ENCODE measurements around the gene GKN1.
"Not testable (repeated sequence)": the region's sequence is repeated elsewhere in the genome, so short reads cannot be mapped to it uniquely, and the experiment has no call there.

The GKN1 gene

DNA sequence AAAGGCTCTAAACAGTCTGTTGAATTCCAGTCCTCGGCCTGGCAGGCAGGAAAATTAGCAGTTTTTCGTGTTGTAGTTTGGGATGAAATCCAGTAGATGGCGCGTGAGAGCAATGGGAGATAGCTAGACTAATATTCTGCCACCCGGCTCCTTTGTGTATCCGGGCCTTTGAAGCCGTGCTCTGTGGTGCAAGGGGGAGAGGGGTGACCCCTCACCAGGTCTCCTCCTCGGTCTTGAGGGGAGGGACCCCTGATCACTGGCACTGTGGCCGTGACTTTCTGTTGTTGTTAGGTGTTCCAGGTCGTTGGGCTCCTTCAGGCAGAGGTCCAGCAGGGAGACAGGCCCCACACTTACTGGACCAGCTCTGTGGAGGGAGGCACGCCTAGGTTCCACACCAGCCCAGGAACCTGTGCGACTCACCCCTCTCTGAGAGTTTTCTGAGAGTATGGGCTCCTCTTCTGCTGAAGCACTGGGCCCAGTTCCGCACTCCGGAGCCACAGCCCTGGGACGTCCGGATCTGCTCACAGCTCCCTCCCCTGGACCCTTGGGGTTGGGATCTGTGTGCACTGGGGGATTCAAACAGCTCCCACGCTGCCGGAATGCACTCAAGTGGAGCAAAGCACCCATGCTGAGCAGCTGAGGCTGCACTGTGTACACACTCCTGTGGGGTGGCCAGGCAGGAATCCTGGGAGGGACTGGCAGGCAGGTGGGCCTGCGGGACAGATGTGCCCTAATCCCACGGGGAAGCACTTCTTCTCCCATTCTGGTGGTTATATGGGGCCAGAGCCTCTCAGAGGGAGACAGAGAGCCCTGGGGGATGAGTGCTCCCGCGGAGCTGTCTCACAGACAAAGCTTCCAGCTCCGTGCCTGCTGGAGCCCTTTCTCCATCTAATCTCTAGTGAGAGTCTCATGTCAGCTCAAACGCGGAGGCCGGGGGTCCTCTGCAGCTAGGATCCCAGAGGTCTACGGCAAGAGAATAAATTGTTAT is 30.6 kb upstream of the GKN1 start:
- no peak overlapping the region for H3K4me3 ChIP-seq (ENCODE audit: low read length)
- TF ChIP-seq ZNF274 (IDR thresholded peaks at IDR 0.05; ENCODE audit: low read depth, low read length): no peak

DNA sequence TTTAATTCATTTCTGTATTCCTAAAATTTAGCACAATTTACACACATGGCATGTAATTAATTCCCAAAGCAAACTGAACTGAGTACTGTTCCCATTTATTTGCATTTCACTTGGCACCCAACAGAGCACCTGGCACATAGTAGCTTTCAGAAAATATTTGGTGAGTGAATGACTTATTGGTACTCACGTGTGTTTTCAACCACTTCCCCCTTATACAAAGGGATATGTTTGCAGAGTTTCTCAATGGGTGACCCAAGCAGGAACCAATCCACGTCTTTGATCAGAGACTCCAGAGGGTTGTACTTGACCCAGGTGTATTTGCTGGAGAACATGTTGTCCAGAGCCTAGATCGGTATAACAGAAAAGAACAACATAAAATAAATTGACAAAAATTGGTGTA is 28.3 kb upstream of the GKN1 start:
- TF ChIP-seq ZNF274 (IDR thresholded peaks at IDR 0.05; ENCODE audit: low read depth, low read length): no peak
- no peak overlapping the region for H3K4me3 ChIP-seq (ENCODE audit: low read length)

DNA sequence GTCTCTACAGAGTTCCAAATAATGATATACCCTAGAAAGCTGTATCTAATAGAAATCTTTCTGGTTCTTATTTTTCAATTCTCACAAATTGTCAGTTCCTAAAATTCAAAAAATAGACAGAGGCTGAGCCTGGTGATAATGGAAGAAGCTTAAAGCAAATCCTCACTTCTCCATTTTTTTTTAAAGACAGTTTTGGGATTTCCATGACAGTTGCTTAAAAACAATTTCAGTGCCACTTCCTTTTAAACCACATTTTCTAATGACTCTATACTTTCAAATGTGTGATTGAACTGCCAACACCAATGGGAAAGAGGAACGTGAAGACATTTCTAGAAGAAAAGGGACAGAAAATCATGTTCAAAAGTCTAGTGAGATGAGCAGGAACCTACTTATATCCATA is 25.7 kb upstream of the GKN1 start:
- TF ChIP-seq ZNF274 (IDR thresholded peaks at IDR 0.05; ENCODE audit: low read depth, low read length): no peak
- no peak overlapping the region for H3K4me3 ChIP-seq (ENCODE audit: low read length)

DNA sequence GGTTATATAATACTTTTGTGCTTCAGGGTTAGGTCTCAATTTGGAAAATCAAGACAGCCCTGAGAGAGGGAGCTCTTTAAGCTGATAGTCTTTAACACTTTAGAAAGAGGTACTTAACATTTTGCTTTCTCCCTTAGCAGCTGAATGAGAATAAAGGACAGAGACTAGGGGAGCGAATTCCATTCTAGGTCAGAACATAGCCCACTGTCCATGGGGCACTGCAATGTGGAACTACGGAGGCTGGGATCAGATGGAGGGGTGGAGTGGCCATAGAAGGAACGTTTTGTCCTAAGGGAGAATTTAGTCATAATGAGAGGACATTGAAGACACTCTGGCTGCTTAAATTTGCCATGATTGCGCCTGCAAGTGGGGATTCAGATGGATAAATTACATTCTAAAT is 22.5 kb upstream of the GKN1 start:
- H3K4me3 ChIP-seq (ENCODE audit: low read length): no peak overlapping the region
- no peak for TF ChIP-seq ZNF274 (IDR thresholded peaks at IDR 0.05; ENCODE audit: low read depth, low read length)

DNA sequence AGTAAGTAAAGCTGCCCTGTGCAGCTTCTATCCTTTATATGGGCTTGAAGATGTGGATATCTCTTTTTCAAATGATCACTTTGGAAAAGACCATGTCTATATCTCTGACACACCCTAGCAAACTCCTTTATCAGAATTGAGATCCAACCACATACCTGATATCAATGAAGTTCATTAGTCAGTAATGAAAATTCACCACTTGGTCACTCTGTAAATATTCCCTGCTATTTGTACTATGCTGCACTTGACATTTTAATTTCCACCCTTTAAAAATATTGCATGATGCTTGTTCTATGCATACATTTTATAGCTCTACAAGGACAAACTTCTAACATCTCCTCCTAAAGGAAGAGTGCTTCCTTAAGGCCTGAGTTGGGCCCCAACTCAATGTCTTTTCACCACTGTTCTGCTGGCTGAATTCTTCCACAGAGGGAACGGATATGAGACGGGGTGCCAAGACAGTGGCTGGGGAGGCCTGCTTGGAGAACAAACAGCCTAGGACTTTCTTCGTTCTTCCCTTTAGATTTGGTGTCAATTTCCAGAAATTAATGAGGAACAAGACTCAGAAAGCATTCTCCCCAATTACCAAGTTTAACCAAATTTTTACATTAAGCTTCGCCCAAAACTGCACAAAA is 21.4 kb upstream of the GKN1 start, which contains the start of gene GKN2:
Gene GKN2 (minus strand): TSS at position 7 of the 635 bp plus-strand sequence. CDS start 32 bp downstream, outside the sequence.
- no peak within 1 kb of the TSS for H3K4me3 ChIP-seq (ENCODE audit: low read length)
- TF ChIP-seq ZNF274 (IDR thresholded peaks at IDR 0.05; ENCODE audit: low read depth, low read length): no peak

DNA sequence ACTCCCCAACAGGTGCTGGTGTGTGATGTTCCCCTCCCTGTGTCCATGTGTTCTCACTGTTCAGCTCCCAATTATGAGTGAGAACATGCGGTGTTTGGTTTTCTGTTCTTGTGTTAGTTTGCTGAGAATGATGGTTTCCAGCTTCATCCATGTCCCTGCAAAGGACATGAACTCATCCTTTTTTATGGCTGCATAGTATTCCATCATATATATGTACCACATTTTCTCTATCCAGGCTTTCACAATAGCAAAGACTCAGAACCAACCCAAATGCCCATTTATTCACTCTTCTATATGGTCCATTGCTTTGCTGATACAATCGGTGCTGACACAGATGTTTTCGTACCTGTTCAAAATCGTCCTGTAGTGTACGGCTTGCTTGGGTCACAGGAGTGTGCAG is 19.0 kb upstream of the GKN1 start:
- not testable (repeated sequence) for H3K4me3 ChIP-seq (ENCODE audit: low read length)

DNA sequence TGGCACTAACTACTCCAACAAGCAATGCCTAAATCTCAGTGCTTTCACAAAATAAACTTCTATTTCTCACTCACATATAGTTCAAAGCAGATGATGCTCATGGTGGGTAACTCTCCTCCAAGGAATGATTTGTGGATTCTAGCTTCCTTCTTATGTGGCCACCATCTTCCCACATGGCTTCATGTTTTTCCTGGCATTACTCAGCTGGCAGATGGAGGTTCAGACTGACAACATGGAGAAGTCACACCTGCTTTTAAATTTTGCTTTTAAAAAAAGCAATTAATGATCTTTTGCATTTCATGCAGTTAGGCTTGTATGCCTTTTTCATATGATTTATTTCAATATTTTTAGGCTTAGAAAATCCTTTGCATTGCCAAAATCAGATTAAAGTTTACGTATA is 15.4 kb upstream of the GKN1 start:
- H3K4me3 ChIP-seq (ENCODE audit: low read length): no peak overlapping the region
- TF ChIP-seq ZNF274 (IDR thresholded peaks at IDR 0.05; ENCODE audit: low read depth, low read length): no peak

DNA sequence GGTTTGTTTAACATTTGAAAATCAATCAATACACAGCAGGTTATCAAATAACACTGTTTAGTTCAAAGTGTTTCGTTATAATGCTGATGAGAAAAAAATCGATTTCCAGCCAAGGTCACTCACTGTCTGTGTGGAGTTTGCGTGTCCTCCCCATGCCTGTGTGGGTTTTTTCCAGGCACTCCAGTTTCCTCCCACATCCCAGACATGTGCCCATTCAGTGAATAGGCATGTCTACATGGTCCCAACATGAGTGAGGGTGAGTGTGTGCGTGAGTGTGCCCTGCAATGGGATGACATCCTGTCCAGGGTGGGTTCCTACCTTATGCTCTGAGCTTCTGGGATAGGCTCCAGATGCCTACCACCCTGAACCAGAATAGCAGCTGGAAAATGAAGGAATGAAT is 13.1 kb upstream of the GKN1 start:
- H3K4me3 ChIP-seq (ENCODE audit: low read length): no peak overlapping the region

DNA sequence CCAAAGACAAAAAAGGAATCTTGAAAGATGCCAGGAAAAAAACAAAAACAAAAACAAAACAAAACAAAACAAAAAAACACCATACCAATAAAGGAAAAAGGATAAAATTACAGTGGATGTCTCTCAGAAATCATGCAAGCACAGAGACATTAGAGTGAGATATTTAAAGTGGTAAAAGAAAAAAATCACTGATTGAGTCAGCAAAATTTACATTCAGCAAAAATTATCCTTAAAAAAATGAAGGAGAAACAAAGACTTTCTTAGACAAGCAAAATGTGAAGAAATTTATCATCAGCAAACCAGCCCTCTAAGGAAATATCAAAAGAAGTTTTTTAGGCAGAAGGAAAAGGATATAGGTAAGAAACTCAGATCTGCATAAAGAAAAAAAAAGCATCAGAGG is 10.2 kb upstream of the GKN1 start:
- H3K4me3 ChIP-seq (ENCODE audit: low read length): no peak overlapping the region
- no peak for TF ChIP-seq ZNF274 (IDR thresholded peaks at IDR 0.05; ENCODE audit: low read depth, low read length)

More for the DNA sequence above, 13.1 kb upstream of the GKN1 start:
- no peak for TF ChIP-seq ZNF274 (IDR thresholded peaks at IDR 0.05; ENCODE audit: low read depth, low read length)

DNA sequence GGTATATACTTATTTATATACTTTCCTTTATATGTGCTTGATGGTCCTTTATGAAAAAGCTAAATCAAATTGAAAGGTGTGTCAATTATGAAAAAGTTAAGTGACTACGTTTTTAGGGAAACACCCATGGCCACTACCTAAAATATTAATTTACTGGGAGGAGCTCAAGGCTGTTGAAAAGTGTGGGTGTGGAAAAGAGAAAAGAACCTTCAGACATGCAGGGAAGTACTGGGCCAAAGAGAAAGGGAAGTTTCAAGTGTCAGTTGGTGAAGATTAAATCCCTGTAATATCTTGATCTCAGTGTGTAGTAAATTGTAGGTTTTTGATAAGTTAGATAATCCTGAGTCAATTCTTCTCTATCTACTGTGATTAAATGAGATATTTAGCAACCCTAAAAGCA is 6.2 kb upstream of the GKN1 start:
- H3K4me3 ChIP-seq (ENCODE audit: low read length): no peak overlapping the region
- TF ChIP-seq ZNF274 (IDR thresholded peaks at IDR 0.05; ENCODE audit: low read depth, low read length): no peak

DNA sequence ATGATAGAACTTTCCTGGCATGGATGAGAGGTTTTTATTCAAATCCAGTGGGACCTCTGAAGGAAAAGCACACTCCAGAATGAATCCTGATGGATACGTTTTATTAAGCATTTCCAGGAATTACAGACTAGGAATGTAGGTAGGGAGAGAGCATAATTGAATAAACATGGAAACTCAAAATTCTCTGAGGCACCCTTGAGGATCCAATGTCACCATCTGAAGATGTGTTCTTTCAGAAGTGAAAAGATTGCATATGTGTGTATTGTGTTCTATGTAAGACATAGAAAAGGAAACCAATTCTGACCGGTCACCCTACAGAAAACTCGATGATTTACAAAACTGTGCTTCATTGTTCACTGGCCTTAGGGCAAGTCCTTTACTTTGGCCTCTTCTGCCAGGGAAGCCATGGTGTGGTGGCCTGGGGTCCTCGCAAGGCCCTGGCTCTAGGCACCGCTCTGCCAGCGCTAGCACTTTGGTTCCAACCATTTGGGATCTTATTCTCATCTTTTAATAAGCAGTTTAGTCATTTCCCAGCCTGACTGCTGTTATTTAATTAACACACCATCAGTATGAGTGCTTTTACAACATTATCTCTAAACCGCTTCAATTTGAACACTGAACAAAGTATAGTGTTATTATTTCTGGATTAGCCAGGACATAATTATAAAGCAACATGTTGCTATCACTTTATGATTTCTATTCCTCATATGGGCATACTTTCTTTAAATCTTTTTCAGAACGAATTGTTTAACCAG is 4.5 kb upstream of the GKN1 start:
- TF ChIP-seq ZNF274 (IDR thresholded peaks at IDR 0.05; ENCODE audit: low read depth, low read length): no peak
- no peak overlapping the region for H3K4me3 ChIP-seq (ENCODE audit: low read length)

DNA sequence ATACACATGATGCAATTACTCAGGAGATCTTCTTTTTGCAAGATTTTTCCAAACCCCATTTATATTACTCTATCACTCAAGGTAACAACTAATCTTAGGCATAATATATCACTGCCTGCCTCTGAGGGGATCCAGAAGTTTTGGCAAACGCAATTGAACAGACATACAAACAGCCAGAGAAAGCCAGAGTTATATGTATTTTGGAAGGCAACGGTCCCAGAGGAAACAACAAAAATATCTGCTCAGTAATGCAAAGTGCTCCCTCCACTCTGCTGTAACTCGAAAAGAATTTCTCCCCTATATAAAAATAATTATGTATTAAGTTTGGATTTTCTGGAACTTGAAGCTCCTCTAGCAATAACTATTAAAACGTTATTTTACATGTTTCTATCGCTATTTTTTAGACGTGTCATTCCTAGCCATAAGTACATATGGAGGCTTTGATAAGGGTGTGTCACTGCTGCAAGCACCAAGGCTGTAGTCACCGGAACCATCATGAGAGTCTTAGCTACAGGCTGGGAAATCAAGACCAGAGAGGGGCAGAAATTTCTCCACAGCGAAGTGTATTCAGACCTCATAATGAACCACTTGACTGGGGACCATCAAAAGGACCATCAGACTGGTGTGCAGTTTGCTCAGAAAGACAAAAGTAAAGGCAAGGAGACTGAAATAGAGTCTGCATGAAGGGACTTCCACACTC is 3.7 kb upstream of the GKN1 start:
- H3K4me3 ChIP-seq (ENCODE audit: low read length): no peak overlapping the region
- no peak for TF ChIP-seq ZNF274 (IDR thresholded peaks at IDR 0.05; ENCODE audit: low read depth, low read length)

DNA sequence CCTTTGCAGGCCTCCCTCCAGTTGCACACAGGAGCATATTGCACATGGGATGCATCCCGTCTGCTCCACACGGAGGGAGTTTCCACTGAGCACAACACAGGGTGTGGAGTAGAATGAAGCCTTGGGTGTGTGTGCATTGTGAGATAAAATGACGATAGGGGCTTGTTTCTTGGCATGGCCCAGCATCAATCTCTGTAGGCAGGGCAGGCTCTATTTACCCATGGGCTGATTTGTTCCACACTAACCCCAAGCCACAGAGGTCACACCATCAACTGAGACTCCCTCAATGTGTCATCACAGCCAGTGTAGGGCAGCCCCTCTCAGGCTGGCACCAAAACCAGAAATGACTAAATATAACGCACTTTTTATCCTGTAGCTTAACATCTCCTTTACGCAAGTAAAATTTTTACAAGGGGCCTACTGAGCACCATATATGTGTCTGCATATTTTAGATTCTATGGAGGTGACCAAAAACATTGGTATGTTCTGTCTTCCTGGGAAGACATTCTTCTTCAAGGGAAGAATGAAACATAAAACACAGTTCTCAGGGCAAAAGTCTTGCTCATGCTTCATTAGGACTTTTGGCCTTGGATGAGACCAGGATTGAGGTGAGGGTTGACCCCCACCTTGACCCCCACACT is 2.7 kb upstream of the GKN1 start:
- H3K4me3 ChIP-seq (ENCODE audit: low read length): no peak overlapping the region
- TF ChIP-seq ZNF274 (IDR thresholded peaks at IDR 0.05; ENCODE audit: low read depth, low read length): no peak

All from GM08714 (cell line).